Heart left ventricle (tissue), 13 donors: ENCODE data around the gene HNRNPC.

ENCODE experiments used
- POLR2A ChIP-seq, 2 donors: fragments of 450-650 bp; IDR thresholded peaks; one replicate each; pipeline ENCODE4 v1.6.1; 2017; ENCODE audit warnings: antibody characterized with exemption in 2 of 2, mild to moderate bottlenecking in 2 of 2, moderate library complexity in 2 of 2
- TF ChIP-seq, protein P1 (sequence below), 12 donors: fragments of 200-600 bp; sonication (generic) in 4 of 12; IDR thresholded peaks; one replicate each; pipeline versions ENCODE4 v1.5.0 to v1.8.0; 2018 to 2022; ENCODE audit warnings: antibody characterized with exemption in 12 of 12, mild to moderate bottlenecking in 5 of 12
- donor health status: ischemic (EF 13 %, LVEDD 7.1; RV severe dilation, severe dysfunction).
- donor health status: DM: no; HTN: yes; CAD: no.
- donor health status: DM: no; HTN: no; CAD: no.
- donor health status: ischemic (EF 25% LVEDD 6.9; RV normal size, moderate dysfunction).
- donor health status: ischemic (EF 25% LVEDD 5.7; RV mildly dilated, moderate dysfunction).
- donor health status: ischemic (EF 35%, LVEDD 5.7; RV mildly dilated, moderate dysfunction).
- donor health status: nonischemic (EF 11% LVEDD 7.7; RV severe dilation, severe dysfunction).
- donor health status: DM: yes; HTN: yes; CAD: no.
- donor health status: PGD.
- donor health status: ischemic (EF 29% LVEDD 5.4; RV normal size, mild dysfunction).
- donor health status: nonischemic (EF 23%, LVEDD 6.1; RV moderate dilation, normal function).

- TF ChIP-seq, protein P1, sequence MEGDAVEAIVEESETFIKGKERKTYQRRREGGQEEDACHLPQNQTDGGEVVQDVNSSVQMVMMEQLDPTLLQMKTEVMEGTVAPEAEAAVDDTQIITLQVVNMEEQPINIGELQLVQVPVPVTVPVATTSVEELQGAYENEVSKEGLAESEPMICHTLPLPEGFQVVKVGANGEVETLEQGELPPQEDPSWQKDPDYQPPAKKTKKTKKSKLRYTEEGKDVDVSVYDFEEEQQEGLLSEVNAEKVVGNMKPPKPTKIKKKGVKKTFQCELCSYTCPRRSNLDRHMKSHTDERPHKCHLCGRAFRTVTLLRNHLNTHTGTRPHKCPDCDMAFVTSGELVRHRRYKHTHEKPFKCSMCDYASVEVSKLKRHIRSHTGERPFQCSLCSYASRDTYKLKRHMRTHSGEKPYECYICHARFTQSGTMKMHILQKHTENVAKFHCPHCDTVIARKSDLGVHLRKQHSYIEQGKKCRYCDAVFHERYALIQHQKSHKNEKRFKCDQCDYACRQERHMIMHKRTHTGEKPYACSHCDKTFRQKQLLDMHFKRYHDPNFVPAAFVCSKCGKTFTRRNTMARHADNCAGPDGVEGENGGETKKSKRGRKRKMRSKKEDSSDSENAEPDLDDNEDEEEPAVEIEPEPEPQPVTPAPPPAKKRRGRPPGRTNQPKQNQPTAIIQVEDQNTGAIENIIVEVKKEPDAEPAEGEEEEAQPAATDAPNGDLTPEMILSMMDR (IDR thresholded peaks at IDR 0.05) = no peak
- no peak for TF ChIP-seq POLR2A (IDR thresholded peaks at IDR 0.05)
These were observed 6.1 kb upstream of the HNRNPC start for GRCh38 chr14:21275261-21275858.
